Neural crest cell (in vitro differentiated cells): ENCODE results near the gene C10orf120. TPM values are rescaled to one million over a fixed set of nuclear protein-coding genes. Genes with fewer than 3 reads are reported as not detected.

Experiments used
- DNase-seq: peaks from one replicate; pipeline ENCODE4 v3.0.0; 2021; ENCODE audit warnings: low read depth, mixed read lengths, low spot score
- H3K27ac Mint-ChIP-seq: one replicate; pipeline ENCODE4 v1.8.0; 2021; ENCODE audit warnings: mild to moderate bottlenecking, mixed read lengths; ENCODE audit not compliant: unreplicated experiment
- H3K27me3 Mint-ChIP-seq: 2 replicates; pipeline ENCODE4 v1.8.0; 2021; ENCODE audit warnings: low read depth, mild to moderate bottlenecking, mixed read lengths
- H3K36me3 Mint-ChIP-seq: 2 replicates; pipeline ENCODE4 v1.8.0; 2021; ENCODE audit warnings: low read depth, mild to moderate bottlenecking, mixed read lengths
- H3K4me1 Mint-ChIP-seq: 2 replicates; pipeline ENCODE4 v1.8.0; 2021; ENCODE audit warnings: mixed read lengths
- H3K4me3 Mint-ChIP-seq: one replicate; pipeline ENCODE4 v1.8.0; 2021; ENCODE audit warnings: mild to moderate bottlenecking, mixed read lengths
- H3K9me3 Mint-ChIP-seq: 2 replicates; pipeline ENCODE4 v1.8.0; 2021; ENCODE audit warnings: mixed read lengths
- total RNA-seq: library from RNA; stranded (reverse); gene quantifications from 2 replicates; pipeline ENCODE4 v1.2.1, GENCODE V29; 2021
- TF ChIP-seq, protein P1 (sequence below): fragments of 200-600 bp; sonication (generic); conservative IDR thresholded peaks from 2 replicates; pipeline ENCODE4 v1.5.0; 2021; ENCODE audit warnings: antibody characterized with exemption, mild to moderate bottlenecking

The C10orf120 gene
- total RNA-seq, 1 donor from 2014 or later = not detected

DNA sequence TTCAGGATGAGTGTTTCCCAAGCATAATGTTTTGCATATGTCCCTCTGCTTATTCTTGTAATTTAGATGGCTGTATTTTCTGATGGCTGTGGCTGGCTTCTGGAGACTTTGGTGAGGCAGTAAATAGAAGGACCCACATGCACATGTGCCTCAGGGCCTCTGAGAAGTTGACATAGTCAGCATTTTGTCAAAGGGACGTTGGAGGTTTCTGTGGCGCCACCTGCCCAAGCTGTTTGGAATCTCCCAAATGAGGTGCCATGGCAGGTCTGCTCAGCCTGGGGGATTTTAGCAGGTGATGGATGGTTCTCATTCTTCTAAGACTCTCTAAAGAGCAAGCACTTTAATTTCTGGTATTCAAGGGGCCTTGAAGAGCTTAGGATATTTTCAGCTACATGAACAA, 29.8 kb downstream of the C10orf120 start:
- H3K4me1 Mint-ChIP-seq = no peaks in the 10 kb centered on the region
- peaks cover 33% of the 10 kb centered on the region for H3K27me3 Mint-ChIP-seq
- no peak for DNase-seq
- no peaks in the 10 kb centered on the region for H3K9me3 Mint-ChIP-seq
- H3K27ac Mint-ChIP-seq = no peak overlapping the region
- TF ChIP-seq, protein P1, sequence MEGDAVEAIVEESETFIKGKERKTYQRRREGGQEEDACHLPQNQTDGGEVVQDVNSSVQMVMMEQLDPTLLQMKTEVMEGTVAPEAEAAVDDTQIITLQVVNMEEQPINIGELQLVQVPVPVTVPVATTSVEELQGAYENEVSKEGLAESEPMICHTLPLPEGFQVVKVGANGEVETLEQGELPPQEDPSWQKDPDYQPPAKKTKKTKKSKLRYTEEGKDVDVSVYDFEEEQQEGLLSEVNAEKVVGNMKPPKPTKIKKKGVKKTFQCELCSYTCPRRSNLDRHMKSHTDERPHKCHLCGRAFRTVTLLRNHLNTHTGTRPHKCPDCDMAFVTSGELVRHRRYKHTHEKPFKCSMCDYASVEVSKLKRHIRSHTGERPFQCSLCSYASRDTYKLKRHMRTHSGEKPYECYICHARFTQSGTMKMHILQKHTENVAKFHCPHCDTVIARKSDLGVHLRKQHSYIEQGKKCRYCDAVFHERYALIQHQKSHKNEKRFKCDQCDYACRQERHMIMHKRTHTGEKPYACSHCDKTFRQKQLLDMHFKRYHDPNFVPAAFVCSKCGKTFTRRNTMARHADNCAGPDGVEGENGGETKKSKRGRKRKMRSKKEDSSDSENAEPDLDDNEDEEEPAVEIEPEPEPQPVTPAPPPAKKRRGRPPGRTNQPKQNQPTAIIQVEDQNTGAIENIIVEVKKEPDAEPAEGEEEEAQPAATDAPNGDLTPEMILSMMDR = no peak
- H3K4me3 Mint-ChIP-seq = no peak overlapping the region
- H3K36me3 Mint-ChIP-seq = no peaks in the 10 kb centered on the region

DNA sequence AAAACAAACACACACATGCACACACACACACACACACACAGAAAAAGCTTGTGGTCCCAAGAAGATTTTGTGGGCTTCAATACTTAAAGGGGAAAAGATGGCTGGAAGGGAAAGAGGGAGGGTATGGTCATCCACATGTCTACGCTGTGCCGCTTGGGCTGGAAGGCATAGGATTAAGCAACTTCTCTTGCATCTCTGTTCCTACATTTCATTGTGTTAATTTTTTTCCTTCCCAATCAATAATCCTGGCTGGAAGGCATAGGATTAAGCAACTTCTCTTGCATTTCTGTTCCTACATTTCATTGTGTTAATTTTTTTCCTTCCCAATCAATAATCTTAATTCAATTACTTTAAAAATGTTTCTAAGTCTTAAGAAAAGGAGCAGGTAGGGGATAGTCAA, 30.6 kb downstream of the C10orf120 start:
- DNase-seq = no peak
- Mint-ChIP-seq H3K4me3 (no peak overlapping the region), H3K27ac (no peak overlapping the region), H3K27me3 (peaks cover 32% of the 10 kb centered on the region), H3K4me1 (no peaks in the 10 kb centered on the region), H3K36me3 (no peaks in the 10 kb centered on the region), H3K9me3 (no peaks in the 10 kb centered on the region)
- TF ChIP-seq, protein P1 = no peak

DNA sequence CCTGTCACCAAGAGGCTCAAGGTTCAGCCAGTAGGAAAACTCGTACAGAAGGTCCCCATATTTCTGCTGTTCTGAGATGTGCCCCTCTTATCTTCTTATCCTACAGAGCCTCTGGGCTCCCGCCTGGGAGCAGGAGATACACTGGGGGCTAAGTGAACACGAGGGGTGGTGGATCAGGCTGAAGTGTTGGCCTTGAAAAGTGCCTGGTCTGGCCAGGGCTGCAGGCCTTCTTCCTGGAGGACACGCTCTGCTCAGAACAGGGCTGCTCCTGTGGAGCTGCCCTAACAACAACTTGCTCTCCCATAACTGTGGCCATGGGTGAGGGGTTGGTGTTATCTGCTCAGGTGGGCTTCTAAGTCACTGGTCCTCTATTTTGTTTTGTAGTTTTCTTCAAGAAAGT, 33.7 kb downstream of the C10orf120 start:
- Mint-ChIP-seq H3K36me3 (no peaks in the 10 kb centered on the region), H3K4me3 (no peak overlapping the region), H3K27ac (no peak overlapping the region), H3K27me3 (peaks cover 31% of the 10 kb centered on the region), H3K9me3 (no peaks in the 10 kb centered on the region), H3K4me1 (no peaks in the 10 kb centered on the region)
- TF ChIP-seq, protein P1 = no peak
- no peak for DNase-seq

DNA sequence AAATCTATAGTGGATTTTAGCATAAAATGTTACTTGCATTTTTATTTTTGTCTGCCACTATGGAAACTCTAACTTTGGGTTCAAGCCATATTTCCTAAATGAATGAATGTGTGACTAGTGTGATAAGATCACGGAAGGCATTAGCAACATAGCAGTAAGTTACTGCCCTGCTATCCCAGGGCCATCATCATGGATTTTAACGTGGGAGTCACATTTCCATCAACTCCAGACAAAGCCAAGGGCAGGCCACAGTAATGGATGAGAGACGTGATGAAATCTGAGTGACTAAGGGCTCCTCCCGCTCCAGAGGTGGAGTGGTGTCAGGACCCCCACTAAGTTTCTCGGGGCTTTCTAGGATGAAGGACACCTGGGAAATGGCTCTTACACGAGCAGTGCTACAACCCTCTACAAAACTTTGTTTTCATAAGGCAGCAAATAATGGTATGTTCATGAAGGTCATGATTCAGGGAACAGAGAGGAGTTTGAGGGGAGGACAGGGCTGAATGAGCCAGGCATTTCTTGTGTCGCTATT, 34.3 kb downstream of the C10orf120 start:
- no peaks in the 10 kb centered on the region for H3K36me3 Mint-ChIP-seq
- H3K4me1 Mint-ChIP-seq = no peaks in the 10 kb centered on the region
- no peak overlapping the region for H3K4me3 Mint-ChIP-seq
- TF ChIP-seq, protein P1 = no peak
- no peak for DNase-seq
- no peak overlapping the region for H3K27ac Mint-ChIP-seq
- no peaks in the 10 kb centered on the region for H3K9me3 Mint-ChIP-seq
- peaks cover 25% of the 10 kb centered on the region for H3K27me3 Mint-ChIP-seq

DNA sequence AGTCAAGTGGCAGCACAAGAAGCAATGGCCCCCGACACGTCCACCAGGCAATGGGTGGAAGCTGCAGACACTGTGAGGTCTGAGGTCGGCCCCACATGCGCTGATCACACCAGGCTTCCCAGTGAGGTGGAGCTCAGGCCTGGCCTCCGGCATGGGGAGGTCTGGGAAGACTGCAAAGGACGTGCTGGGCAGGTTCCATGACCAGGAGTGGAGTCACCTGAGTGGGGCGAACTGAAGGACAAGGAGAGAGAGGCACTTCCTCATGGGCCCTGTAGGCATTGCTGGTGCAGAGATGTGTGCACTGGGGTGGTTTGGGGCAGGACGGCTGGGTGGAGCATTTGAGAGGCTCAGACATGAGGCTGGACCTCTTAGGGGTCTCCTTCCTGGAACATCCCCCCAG, 35.1 kb downstream of the C10orf120 start:
- H3K9me3 Mint-ChIP-seq = no peaks in the 10 kb centered on the region
- H3K4me3 Mint-ChIP-seq = no peak overlapping the region
- TF ChIP-seq, protein P1 = no peak
- H3K27ac Mint-ChIP-seq = no peak overlapping the region
- peaks cover 21% of the 10 kb centered on the region for H3K27me3 Mint-ChIP-seq
- H3K4me1 Mint-ChIP-seq = no peaks in the 10 kb centered on the region
- DNase-seq = no peak
- no peaks in the 10 kb centered on the region for H3K36me3 Mint-ChIP-seq
